ENCODE results near the gene TMEM217.
A peak's percentile ranks its signal among the peaks of the same experiment; 100 is the strongest.

TMEM217 gene

DNA sequence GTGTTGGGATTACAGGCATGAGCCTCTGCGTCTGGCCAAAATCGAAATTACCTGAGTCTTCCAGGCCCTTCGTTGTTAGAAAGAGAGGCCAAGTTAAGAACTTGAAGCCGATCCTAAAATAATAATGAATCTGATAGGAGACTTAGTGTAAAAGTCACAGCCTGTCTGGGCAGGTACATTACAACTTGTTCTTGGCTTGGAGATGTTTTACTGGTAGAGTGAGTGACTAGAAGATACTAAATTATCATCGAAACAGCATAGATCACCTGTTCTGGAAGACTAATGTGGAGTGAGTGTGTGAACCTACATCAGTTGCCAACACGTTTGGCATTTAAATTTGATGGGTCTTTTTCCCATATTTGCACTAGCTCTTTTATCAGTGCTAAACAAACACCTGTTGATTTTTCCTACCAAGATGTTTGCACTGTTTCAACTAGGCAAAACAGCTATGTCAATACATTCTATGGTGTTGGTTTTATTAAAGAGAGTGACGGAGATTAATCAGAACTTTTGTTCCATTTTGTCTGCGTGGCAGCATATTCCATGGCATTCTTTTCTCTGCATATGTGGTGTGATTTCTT lies 4.6 kb upstream of the TMEM217 start:
- peak overlapping the region; percentile 34; the same call in 1 of the 2 replicates for H3K27ac ChIP-seq

DNA sequence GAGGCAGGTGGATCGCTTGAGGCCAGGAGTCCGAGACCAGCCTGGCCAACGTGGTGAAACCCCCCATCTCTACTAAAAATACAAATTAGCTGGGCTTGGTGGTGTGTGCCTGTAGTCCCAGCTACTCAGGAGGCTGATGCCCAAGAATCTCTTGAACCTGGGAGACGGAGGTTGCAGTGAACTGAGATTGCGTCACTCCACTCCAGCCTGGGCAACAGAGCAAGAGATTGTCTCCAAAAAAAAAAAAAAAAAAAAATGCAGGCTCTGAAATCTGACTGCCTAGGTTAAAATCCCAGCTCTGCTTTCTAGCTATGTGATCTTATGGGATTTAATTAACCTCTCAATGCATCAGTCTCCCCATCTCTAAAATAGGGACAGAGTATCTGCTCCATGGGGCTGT lies 3.3 kb upstream of the TMEM217 start:
- TF ChIP-seq, protein P1, sequence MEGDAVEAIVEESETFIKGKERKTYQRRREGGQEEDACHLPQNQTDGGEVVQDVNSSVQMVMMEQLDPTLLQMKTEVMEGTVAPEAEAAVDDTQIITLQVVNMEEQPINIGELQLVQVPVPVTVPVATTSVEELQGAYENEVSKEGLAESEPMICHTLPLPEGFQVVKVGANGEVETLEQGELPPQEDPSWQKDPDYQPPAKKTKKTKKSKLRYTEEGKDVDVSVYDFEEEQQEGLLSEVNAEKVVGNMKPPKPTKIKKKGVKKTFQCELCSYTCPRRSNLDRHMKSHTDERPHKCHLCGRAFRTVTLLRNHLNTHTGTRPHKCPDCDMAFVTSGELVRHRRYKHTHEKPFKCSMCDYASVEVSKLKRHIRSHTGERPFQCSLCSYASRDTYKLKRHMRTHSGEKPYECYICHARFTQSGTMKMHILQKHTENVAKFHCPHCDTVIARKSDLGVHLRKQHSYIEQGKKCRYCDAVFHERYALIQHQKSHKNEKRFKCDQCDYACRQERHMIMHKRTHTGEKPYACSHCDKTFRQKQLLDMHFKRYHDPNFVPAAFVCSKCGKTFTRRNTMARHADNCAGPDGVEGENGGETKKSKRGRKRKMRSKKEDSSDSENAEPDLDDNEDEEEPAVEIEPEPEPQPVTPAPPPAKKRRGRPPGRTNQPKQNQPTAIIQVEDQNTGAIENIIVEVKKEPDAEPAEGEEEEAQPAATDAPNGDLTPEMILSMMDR (conservative IDR thresholded peaks at IDR 0.05): no peak
- no peak for TF ChIP-seq ZFX (IDR thresholded peaks at IDR 0.05)
- H3K27ac ChIP-seq: no peak overlapping the region

More for the DNA sequence above, 4.6 kb upstream of the TMEM217 start:
- TF ChIP-seq ZFX (IDR thresholded peaks at IDR 0.05): no peak
- TF ChIP-seq, protein P1 (conservative IDR thresholded peaks at IDR 0.05): no peak

DNA sequence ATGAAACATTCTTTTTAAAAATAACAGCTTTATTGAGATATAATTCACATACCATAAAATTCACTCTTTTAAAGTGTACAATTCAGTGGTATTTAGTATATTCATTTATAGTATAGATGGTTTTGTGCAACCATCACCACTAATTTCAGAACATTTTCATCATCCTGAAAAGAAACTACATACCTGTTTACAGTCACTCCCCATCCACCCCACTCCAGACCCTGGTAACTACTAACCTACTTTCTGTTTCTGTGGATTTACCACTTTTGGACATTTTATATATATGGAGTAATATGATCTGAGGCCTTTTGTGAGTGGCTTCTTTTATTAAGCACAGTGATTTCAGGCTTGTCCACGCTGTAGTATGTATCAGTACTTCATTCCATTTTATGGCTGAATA lies 2.5 kb upstream of the TMEM217 start:
- TF ChIP-seq, protein P1 (conservative IDR thresholded peaks at IDR 0.05): no peak
- no peak for TF ChIP-seq ZFX (IDR thresholded peaks at IDR 0.05)
- H3K27ac ChIP-seq: no peak overlapping the region

DNA sequence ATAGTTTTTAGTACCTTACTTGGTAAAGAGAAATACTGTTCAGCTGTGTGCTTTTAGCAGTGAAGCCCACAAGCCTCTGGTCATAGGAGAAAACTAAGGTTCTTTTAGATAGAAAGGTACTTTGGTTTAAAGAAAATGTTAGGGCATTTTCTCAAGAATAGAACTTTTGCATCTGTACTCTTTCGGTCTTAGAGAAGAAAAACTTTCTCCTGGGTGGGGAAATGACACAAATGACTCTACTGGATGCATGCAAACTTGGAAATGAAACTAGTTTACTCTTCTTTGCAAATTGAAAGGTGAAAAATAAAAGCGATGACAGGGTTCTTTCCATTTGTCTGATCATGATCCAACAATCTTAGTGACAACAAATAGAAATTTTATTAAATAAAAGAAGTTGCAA lies 2.1 kb upstream of the TMEM217 start:
- H3K27ac ChIP-seq: no peak overlapping the region
- TF ChIP-seq, protein P1 (conservative IDR thresholded peaks at IDR 0.05): no peak
- no peak for TF ChIP-seq ZFX (IDR thresholded peaks at IDR 0.05)

DNA sequence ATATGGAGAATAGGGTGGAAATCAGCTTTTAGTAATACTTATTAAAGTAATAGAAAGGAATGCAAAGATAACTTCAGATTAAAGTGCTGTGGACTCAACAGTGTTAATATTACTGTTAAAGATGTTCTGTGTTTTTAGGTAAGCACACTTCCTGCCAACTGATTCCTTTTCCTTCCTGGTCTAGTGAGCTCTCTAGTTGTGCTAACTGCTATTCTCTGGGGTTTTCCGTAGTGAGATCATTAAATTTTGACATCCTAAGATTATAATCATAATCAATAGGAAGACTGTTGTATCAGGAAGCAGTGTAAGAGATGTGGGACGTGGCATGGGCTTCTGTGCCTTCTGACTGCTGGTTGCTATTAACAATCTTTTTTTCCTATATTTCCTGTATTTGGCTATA lies 1.2 kb upstream of the TMEM217 start:
- TF ChIP-seq, protein P1 (conservative IDR thresholded peaks at IDR 0.05): no peak
- TF ChIP-seq ZFX (IDR thresholded peaks at IDR 0.05): no peak
- H3K27ac ChIP-seq: no peak overlapping the region

DNA sequence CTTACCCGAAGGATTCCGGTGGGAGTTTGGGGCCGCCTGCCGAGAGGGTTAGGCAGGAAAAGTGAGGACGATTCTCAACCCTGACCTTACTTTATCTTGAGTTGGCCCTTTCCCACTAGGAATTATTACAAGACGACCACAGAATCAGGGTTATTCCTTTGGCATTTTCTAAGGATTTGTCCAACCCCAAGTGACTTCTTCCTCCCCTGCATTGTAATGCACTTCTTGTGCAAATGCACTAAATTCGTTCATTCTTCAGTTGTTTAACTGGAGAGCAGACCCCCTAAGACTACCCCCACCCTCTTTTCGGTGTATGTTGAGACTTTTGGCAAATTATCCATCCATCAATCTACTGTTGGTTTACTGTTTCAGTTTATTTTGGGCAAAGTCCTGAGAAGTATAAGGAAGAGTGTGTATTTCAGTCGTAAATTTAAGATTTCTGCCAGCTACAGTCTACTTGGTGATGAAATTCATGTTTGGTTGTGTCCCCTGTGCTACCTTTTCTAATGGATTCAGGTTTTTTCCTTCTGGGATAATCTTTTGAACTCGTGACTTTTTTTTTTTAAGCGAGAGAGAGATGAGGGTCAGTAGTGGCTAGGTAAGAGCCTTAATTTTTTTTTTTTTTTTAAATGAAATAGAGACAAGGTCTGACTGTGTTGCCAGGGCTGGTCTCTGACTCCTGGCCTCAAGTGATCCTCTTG lies 611 bp upstream of the TMEM217 start:
- peak overlapping the region; percentile 83 for H3K27ac ChIP-seq

DNA sequence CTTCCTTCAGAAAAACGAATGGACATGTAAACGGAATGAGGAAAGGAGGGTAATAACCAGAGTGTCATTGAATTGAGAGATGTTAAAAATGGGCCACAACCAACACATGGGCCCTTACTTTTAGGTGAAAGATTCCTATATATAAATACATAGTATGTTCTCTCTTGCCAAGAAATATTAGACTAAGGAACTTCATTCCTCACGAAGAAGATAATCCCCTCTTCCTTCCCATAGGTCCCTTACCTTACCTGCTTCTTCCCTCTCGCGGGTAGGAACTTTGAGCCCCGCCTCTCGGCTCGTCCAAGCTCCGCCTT lies 667 bp downstream of the TMEM217 start:
- TF ChIP-seq, protein P1 (conservative IDR thresholded peaks at IDR 0.05): no peak
- no peak for TF ChIP-seq ZFX (IDR thresholded peaks at IDR 0.05)
- peak overlapping the region; percentile 83 for H3K27ac ChIP-seq

More for the DNA sequence above, 611 bp upstream of the TMEM217 start:
- TF ChIP-seq, protein P1 (conservative IDR thresholded peaks at IDR 0.05): no peak
- TF ChIP-seq ZFX (IDR thresholded peaks at IDR 0.05): no peak
